ENCODE data around the gene PSG2. TPM values are rescaled to one million over a fixed set of nuclear protein-coding genes. Genes with fewer than 3 reads are reported as not detected.
"Not testable (repeated sequence)": the region's sequence is repeated elsewhere in the genome, so short reads cannot be mapped to it uniquely, and the experiment has no call there.

Gene PSG2
- 0.71 and 1.0 TPM in 2 replicates for polyA plus RNA-seq (2011; rRNA removed)
- polyA minus RNA-seq (2011; rRNA and poly(A)+ RNA removed) = not detected in 2 replicates

DNA sequence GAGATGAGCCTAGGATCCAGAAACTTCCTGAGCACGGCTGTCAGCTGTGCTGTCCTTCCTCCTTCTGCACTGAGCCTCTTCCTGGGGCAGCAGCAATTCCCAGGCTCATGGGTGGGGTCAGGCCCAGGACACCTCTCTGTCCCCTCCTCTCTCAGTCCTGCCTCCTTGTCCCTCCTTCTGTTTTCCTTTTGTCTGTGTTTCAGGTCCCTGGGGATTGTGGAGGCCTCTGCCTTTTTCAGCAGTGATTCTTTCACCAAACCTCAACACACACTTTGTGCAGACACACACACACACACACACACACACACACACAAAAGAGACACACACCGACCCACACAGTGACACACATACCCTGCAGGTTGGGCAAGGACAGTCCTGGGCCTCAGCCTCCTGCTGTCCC is at the start of gene PSG2:
Gene PSG2, minus strand, starts transcription at position 101 of the 400 bp plus-strand sequence. CDS start 132 bp downstream, outside the sequence.
- H3K27me3 ChIP-seq (ENCODE audit: control insufficient read depth, insufficient read depth, low read length); POLR2A ChIA-PET; DNase-seq (ENCODE audit: low read depth, low spot score); CTCF ChIA-PET; H3K27ac ChIP-seq (ENCODE audit: low read depth, low read length); H3K9me3 ChIP-seq (ENCODE audit: control insufficient read depth, insufficient read depth, low read length); H3K4me3 ChIP-seq (ENCODE audit: low read depth, low read length): not testable (repeated sequence)

GRCh38 chr19:43131281-43131842 is 48.9 kb upstream of the PSG2 start:
- DNase-seq (ENCODE audit: low read depth, low spot score); H3K9me3 ChIP-seq (ENCODE audit: control insufficient read depth, insufficient read depth, low read length); H3K27me3 ChIP-seq (ENCODE audit: control insufficient read depth, insufficient read depth, low read length); POLR2A ChIA-PET; H3K27ac ChIP-seq (ENCODE audit: low read depth, low read length); CTCF ChIA-PET; H3K4me3 ChIP-seq (ENCODE audit: low read depth, low read length): not testable (repeated sequence)

DNA sequence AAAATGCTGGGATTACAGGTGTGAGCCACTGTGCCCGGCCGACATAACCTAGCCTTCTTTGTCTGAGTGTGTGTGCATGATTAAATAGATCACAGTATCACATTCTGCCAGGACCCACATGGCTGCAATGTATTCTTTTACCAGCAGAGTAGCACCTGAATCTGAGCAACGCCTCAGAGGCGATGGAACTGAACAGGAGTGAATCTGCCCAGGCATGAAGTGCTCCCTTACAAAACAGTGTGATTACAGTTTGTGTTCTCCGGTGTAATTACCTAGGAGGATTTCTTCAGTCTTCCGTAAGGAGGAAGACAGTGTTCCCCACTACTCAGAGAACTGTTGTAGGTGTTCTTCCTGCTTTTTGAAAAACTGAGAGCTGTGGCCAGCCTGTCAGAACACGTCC is 46.7 kb upstream of the PSG2 start:
- H3K9me3 ChIP-seq (ENCODE audit: control insufficient read depth, insufficient read depth, low read length); H3K27me3 ChIP-seq (ENCODE audit: control insufficient read depth, insufficient read depth, low read length); DNase-seq (ENCODE audit: low read depth, low spot score); POLR2A ChIA-PET; H3K27ac ChIP-seq (ENCODE audit: low read depth, low read length); CTCF ChIA-PET; H3K4me3 ChIP-seq (ENCODE audit: low read depth, low read length): not testable (repeated sequence)

- H3K27ac ChIP-seq (ENCODE audit: low read depth, low read length) = peak overlapping the region; percentile 84
- peak; percentile 88 for DNase-seq (ENCODE audit: low read depth, low spot score)
- H3K4me3 ChIP-seq (ENCODE audit: low read depth, low read length); POLR2A ChIA-PET; H3K27me3 ChIP-seq (ENCODE audit: control insufficient read depth, insufficient read depth, low read length); CTCF ChIA-PET; H3K9me3 ChIP-seq (ENCODE audit: control insufficient read depth, insufficient read depth, low read length): not testable (repeated sequence)
Measured at GRCh38 chr19:43127336-43127735, 44.8 kb upstream of the PSG2 start.

GRCh38 chr19:43126720-43127119 is 44.2 kb upstream of the PSG2 start:
- Histone ChIP-seq H3K4me3 (ENCODE audit: low read depth, low read length) (no peak overlapping the region), H3K27ac (ENCODE audit: low read depth, low read length) (peak overlapping the region; percentile 84), H3K9me3 (ENCODE audit: control insufficient read depth, insufficient read depth, low read length) (no peaks in the 10 kb centered on the region; the same call in 1 of the 2 replicates), H3K27me3 (ENCODE audit: control insufficient read depth, insufficient read depth, low read length) (no peaks in the 10 kb centered on the region)
- DNase-seq (ENCODE audit: low read depth, low spot score) = no peak
- ChIA-PET POLR2A (no interaction called here), CTCF (no interaction called here)
- TF ChIP-seq, protein P1, sequence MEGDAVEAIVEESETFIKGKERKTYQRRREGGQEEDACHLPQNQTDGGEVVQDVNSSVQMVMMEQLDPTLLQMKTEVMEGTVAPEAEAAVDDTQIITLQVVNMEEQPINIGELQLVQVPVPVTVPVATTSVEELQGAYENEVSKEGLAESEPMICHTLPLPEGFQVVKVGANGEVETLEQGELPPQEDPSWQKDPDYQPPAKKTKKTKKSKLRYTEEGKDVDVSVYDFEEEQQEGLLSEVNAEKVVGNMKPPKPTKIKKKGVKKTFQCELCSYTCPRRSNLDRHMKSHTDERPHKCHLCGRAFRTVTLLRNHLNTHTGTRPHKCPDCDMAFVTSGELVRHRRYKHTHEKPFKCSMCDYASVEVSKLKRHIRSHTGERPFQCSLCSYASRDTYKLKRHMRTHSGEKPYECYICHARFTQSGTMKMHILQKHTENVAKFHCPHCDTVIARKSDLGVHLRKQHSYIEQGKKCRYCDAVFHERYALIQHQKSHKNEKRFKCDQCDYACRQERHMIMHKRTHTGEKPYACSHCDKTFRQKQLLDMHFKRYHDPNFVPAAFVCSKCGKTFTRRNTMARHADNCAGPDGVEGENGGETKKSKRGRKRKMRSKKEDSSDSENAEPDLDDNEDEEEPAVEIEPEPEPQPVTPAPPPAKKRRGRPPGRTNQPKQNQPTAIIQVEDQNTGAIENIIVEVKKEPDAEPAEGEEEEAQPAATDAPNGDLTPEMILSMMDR (IDR thresholded peaks at IDR 0.05; ENCODE audit: low read depth, low read length) = no peak

DNA sequence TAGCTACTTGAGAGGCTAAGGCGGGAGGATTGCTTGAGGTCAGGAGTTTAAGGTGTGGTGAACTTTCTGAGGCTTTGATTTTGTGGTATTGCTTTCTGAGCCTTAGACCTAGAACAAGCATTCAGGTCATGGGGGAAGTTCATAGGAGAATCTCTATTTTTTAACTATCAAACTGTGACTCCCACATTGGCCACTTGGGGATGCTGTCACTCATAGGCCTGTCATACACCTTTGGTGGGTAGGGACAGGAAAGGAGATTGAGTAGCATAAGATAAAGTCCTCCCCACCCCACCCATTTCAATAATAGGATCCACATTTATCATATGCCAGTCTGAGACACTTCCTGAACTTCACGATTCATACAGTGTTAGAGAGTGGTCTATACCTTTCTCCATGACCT is 41.9 kb upstream of the PSG2 start:
- CTCF ChIA-PET = no interaction called here
- POLR2A ChIA-PET = no interaction called here

DNA sequence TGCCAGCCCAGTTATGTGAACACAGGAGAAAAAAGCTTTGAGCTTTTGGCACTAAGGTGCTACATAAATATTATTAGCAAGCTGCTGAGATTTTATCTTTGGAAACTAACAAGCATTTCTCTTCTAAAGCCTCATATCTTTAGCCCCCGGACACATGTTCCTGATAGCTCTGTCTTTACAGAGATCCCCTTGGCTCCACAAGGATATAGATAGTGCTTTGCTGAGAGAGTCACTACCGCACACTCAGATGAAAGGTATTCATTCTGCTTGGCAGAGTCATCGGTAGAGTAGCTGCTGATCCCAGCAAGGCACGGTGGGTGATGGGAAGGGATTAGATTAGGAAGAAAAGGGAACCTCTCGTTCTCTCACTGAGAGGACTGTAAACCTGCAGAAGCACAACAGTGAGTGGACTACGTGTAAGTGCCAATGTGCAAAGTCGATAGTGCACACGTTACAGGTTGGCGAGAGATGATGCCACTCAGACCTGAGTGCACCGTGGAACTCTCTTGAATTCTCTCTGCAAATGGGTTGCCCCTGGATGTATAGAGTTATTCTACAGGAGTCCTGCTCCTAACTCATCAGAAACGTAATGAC is 38.0 kb upstream of the PSG2 start:
- CTCF ChIA-PET; H3K4me3 ChIP-seq (ENCODE audit: low read depth, low read length): not testable (repeated sequence)

More for the DNA sequence above, 41.9 kb upstream of the PSG2 start:
- TF ChIP-seq, protein P1 (IDR thresholded peaks at IDR 0.05; ENCODE audit: low read depth, low read length) = no peak
- H3K27me3 ChIP-seq (ENCODE audit: control insufficient read depth, insufficient read depth, low read length) = no peaks in the 10 kb centered on the region
- H3K27ac ChIP-seq (ENCODE audit: low read depth, low read length) = no peak overlapping the region
- H3K4me3 ChIP-seq (ENCODE audit: low read depth, low read length) = no peak overlapping the region
- H3K9me3 ChIP-seq (ENCODE audit: control insufficient read depth, insufficient read depth, low read length) = no peaks in the 10 kb centered on the region; the same call in 1 of the 2 replicates
- no peak for DNase-seq (ENCODE audit: low read depth, low spot score)

DNA sequence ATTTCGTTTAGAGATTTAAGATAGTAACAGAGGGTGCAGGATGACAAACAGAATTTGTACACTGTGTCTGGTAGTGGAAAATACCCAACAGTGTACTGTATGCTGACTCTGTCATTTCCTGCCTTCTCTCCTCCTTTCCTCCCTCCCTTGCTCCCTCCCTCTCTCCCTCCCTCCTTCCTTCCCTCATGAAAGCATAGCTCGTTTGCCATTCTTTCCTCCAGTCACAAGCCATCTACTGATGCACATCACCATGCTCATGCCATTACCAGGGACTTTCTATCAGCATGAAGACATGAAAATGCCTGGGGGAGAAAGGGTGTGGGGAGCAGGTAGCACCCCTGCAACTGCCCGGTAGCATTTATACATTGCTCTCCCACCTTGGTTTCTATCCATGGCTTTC is 37.0 kb upstream of the PSG2 start:
- DNase-seq (ENCODE audit: low read depth, low spot score); CTCF ChIA-PET; H3K9me3 ChIP-seq (ENCODE audit: control insufficient read depth, insufficient read depth, low read length); H3K4me3 ChIP-seq (ENCODE audit: low read depth, low read length); H3K27me3 ChIP-seq (ENCODE audit: control insufficient read depth, insufficient read depth, low read length); POLR2A ChIA-PET: not testable (repeated sequence)
- H3K27ac ChIP-seq (ENCODE audit: low read depth, low read length) = peak overlapping the region; percentile 77

More for the DNA sequence above, 38.0 kb upstream of the PSG2 start:
- H3K27ac ChIP-seq (ENCODE audit: low read depth, low read length) = peak overlapping the region; percentile 77
- H3K27me3 ChIP-seq (ENCODE audit: control insufficient read depth, insufficient read depth, low read length); H3K9me3 ChIP-seq (ENCODE audit: control insufficient read depth, insufficient read depth, low read length); POLR2A ChIA-PET: not testable (repeated sequence)
- peak; percentile 61 for DNase-seq (ENCODE audit: low read depth, low spot score)

DNA sequence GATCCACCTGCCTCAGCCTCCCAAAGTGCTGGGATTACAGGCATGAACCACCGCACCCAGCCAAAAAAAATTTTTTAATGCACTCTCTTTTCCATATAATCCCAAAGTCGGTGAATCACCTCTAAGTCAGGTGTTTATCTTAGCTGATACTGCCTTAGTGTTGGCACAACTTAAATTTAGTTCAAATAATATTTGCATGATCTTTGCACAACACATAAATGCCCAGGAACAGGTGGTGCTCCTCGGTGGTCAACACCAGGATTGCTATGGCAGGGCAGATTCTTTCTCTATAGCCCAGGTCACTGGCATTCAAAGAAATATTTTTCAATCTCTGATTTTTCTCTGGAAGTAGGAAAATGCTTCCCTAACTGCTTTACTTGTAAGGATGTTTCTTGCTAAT is 33.9 kb upstream of the PSG2 start:
- H3K27me3 ChIP-seq (ENCODE audit: control insufficient read depth, insufficient read depth, low read length); H3K4me3 ChIP-seq (ENCODE audit: low read depth, low read length); DNase-seq (ENCODE audit: low read depth, low spot score); H3K27ac ChIP-seq (ENCODE audit: low read depth, low read length); CTCF ChIA-PET; POLR2A ChIA-PET; H3K9me3 ChIP-seq (ENCODE audit: control insufficient read depth, insufficient read depth, low read length): not testable (repeated sequence)

GRCh38 chr19:43115548-43115947 is 33.0 kb upstream of the PSG2 start:
- H3K27ac ChIP-seq (ENCODE audit: low read depth, low read length); CTCF ChIA-PET; POLR2A ChIA-PET: not testable (repeated sequence)

More at GRCh38 chr19:43115548-43115947, 33.0 kb upstream of the PSG2 start:
- H3K9me3 ChIP-seq (ENCODE audit: control insufficient read depth, insufficient read depth, low read length); H3K27me3 ChIP-seq (ENCODE audit: control insufficient read depth, insufficient read depth, low read length); DNase-seq (ENCODE audit: low read depth, low spot score); H3K4me3 ChIP-seq (ENCODE audit: low read depth, low read length): not testable (repeated sequence)
